ENCODE data around the gene OMA1.

DNA sequence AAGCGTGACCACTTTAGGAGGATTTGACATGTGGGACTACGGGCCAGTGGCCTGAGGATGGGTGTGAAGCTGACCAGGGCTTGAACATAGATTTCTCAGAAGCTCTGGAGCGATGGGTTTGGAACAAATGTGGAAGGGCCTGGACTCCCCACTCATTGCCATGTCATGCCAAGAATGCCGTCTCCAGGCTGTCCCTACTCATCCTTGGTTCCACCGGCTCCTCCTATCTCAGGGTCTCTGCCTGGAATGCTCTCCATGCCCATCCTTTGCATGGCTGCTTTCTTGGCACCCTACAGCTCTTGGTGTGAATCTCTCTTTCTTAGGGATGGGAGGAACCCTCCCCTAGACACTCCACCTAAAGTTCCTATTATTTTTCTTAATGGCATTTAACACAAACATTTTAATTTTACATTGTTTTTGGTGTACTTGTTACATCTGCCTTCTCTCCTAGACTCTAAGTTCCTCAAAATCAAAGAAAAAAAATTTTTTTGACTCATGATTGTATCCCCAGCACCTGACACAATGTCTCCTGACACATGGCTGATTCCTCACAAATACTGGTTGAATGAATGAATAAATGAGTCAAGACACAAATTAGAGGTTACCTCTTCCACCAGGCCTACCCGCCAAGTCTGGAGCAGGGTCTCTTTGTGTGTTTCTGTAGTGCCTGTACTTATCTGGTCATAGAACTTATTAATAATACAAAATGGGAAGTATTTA is 114.5 kb downstream of the OMA1 start:
- TF ChIP-seq, protein P1, sequence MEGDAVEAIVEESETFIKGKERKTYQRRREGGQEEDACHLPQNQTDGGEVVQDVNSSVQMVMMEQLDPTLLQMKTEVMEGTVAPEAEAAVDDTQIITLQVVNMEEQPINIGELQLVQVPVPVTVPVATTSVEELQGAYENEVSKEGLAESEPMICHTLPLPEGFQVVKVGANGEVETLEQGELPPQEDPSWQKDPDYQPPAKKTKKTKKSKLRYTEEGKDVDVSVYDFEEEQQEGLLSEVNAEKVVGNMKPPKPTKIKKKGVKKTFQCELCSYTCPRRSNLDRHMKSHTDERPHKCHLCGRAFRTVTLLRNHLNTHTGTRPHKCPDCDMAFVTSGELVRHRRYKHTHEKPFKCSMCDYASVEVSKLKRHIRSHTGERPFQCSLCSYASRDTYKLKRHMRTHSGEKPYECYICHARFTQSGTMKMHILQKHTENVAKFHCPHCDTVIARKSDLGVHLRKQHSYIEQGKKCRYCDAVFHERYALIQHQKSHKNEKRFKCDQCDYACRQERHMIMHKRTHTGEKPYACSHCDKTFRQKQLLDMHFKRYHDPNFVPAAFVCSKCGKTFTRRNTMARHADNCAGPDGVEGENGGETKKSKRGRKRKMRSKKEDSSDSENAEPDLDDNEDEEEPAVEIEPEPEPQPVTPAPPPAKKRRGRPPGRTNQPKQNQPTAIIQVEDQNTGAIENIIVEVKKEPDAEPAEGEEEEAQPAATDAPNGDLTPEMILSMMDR (IDR thresholded peaks at IDR 0.05; ENCODE audit: low read depth, low read length, poor library complexity, severe bottlenecking), result no peak
- TF ChIP-seq EZH2phosphoT487 (IDR thresholded peaks at IDR 0.05; ENCODE audit: borderline replicate concordance, low read length), result no peak
